SH-SY5Y (cell line): ENCODE measurements around the gene TCL1B.

Source experiments
- GATA2 ChIP-seq: IDR thresholded peaks from 2 replicates; pipeline ENCODE4 v1.6.1; 2011; ENCODE audit warnings: mild to moderate bottlenecking, low read depth, low read length
- GATA3 ChIP-seq: IDR thresholded peaks from 2 replicates; pipeline ENCODE4 v1.6.1; 2011; ENCODE audit warnings: low read depth, mild to moderate bottlenecking, low read length, moderate library complexity

DNA sequence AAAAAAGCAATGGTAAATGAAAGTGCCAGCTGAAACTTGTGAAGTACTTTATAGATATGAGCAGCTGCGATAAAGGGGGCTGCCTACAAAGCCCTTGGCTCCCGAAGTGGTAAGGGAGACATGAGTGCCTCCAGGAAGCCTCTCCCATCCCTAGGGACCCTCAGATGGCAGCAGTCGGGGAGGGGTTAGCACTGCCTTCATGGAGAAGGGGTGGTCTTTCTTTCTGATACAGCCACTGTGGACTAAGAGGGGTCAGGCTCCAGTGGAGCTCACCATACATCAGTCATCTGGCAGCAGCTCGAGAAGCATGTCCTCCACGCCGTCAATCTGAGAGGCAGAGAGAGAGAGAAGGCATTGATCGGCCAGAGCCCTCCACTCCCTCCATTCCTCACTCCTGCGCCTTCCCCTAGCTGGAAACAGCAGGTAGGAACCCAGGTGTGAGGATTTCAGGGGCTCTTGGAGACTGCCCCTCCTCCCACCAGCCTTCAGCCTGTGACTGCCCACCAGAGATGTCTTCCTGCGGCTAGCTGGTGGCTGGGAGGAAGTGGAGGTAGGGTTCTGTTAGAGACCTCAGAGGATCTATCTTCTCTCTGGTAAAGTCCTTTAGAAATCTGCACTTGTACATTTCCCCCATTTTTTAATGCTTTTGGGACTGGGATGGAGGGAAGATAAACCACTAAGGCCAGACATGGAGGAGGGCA is 25.4 kb downstream of the TCL1B start:
- TF ChIP-seq GATA2 (no peak), GATA3 (no peak)
